ENCODE measurements around the gene SATB2.

Gene SATB2

DNA sequence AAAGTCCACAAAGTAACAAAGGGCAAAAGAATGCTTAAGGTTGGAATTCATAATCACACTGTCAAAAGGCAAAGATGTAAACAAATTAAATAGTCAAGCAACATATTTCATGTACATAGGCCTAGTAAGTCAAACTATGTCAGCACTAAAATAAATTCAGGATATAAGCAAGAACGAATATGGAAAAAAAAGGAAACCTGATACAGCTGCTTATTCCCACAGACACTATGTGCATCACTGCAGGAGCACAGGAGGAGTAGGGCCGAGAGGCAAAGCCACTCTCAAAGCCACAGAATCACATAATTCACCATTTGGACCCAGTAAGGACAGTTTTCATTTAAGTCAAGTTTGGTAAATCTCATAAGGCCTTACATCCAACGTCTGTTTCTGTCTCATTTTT, 116.6 kb downstream of the SATB2 start:
- ChIA-PET CTCF (interaction anchor here (1.0 kb wide), 1 partner anchor 131 kb away, joined by 3 read pairs; no protein-coding TSS in a partner anchor), POLR2A (no interaction called here)
- no peak for TF ChIP-seq ZNF624 (tag by site-specific recombination; IDR thresholded peaks at IDR 0.05)
- TF ChIP-seq, protein P1, sequence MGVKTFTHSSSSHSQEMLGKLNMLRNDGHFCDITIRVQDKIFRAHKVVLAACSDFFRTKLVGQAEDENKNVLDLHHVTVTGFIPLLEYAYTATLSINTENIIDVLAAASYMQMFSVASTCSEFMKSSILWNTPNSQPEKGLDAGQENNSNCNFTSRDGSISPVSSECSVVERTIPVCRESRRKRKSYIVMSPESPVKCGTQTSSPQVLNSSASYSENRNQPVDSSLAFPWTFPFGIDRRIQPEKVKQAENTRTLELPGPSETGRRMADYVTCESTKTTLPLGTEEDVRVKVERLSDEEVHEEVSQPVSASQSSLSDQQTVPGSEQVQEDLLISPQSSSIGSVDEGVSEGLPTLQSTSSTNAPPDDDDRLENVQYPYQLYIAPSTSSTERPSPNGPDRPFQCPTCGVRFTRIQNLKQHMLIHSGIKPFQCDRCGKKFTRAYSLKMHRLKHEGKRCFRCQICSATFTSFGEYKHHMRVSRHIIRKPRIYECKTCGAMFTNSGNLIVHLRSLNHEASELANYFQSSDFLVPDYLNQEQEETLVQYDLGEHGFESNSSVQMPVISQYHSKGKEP (tag by site-specific recombination; IDR thresholded peaks at IDR 0.05), result no peak
- Histone ChIP-seq H3K36me3 (ENCODE audit: control insufficient read depth in 2 of 2, insufficient read depth in 1 of 2, low read length in 2 of 2) (peaks cover 0 to 1% of the 10 kb centered on the region in 2 experiments; a peak in 1 of 3 replicates), H3K4me1 (ENCODE audit: control insufficient read depth, insufficient read depth, low read length) (no peaks in the 10 kb centered on the region; the same call in 1 of the 2 replicates), H3K4me3 (ENCODE audit: low read depth, low read length) (no peak overlapping the region), H3K27ac (ENCODE audit: extremely low read depth, low read depth, low read length) (no peak overlapping the region), H3K9me3 (ENCODE audit: control insufficient read depth, insufficient read depth, low read depth, low read length) (no peaks in the 10 kb centered on the region)

DNA sequence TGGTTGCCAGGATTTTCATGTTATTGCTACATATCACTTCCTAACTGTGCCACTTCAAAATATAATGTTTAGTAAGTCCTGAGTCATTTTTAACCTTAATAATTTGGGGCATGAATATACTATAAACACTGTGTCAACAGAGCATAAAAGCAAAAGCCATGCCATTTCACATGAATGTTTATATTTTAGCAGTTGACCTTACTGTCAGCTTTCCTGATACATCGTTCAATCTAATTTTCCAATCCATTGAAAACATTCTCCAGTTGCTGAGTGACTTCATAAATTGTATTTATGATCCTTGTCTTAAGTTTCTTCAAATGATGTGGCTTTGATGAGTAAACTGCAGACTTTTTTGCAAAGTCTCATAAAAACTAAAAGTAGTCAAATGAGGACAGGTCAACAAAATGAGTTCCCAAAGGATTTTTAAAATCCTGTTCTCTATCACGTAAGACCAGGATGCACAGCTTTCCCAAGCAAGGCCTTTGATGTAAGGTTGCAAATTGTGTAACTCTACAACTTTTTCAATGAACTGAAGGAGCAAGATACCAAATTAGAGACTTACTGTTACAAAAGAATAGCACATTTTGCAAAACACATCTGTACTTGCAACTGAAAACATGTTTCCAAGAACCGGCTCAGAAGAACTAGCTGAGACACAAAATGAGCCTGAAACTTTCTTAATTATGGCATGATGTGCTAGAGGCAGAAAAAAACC, 117.7 kb downstream of the SATB2 start:
- H3K27ac ChIP-seq (ENCODE audit: extremely low read depth, low read depth, low read length), result no peak overlapping the region
- TF ChIP-seq ZNF843 (tag by site-specific recombination; IDR thresholded peaks at IDR 0.05) (peak; percentile 23; the same call in 1 of the 2 replicates), ZNF561 (tag by site-specific recombination; IDR thresholded peaks at IDR 0.05; ENCODE audit: borderline replicate concordance) (no peak), ZNF473 (tag by site-specific recombination; IDR thresholded peaks at IDR 0.05) (no peak), ZBTB1 (tag by site-specific recombination; IDR thresholded peaks at IDR 0.05) (0 out of 2 replicates have a peak, but pooled peaks have one; percentile 24), ZNF223 (tag by site-specific recombination; IDR thresholded peaks at IDR 0.05) (no peak), ZFP37 (tag by site-specific recombination; IDR thresholded peaks at IDR 0.05) (no peak), ZNF521 (tag by site-specific recombination; IDR thresholded peaks at IDR 0.05) (no peak), GFI1B (tag by site-specific recombination; IDR thresholded peaks at IDR 0.05) (0 out of 2 replicates have a peak, but pooled peaks have one; percentile 35), ZEB2 (tag by site-specific recombination; IDR thresholded peaks at IDR 0.05) (0 out of 2 replicates have a peak, but pooled peaks have one; percentile 37)
- TF ChIP-seq, protein P2, sequence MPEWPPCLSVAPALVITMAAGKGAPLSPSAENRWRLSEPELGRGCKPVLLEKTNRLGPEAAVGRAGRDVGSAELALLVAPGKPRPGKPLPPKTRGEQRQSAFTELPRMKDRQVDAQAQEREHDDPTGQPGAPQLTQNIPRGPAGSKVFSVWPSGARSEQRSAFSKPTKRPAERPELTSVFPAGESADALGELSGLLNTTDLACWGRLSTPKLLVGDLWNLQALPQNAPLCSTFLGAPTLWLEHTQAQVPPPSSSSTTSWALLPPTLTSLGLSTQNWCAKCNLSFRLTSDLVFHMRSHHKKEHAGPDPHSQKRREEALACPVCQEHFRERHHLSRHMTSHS (tag by site-specific recombination; IDR thresholded peaks at IDR 0.05), result no peak
- TF ChIP-seq, protein P3, sequence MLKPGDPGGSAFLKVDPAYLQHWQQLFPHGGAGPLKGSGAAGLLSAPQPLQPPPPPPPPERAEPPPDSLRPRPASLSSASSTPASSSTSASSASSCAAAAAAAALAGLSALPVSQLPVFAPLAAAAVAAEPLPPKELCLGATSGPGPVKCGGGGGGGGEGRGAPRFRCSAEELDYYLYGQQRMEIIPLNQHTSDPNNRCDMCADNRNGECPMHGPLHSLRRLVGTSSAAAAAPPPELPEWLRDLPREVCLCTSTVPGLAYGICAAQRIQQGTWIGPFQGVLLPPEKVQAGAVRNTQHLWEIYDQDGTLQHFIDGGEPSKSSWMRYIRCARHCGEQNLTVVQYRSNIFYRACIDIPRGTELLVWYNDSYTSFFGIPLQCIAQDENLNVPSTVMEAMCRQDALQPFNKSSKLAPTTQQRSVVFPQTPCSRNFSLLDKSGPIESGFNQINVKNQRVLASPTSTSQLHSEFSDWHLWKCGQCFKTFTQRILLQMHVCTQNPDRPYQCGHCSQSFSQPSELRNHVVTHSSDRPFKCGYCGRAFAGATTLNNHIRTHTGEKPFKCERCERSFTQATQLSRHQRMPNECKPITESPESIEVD (tag by site-specific recombination; IDR thresholded peaks at IDR 0.05), result peak; percentile 69
- H3K9me3 ChIP-seq (ENCODE audit: control insufficient read depth, insufficient read depth, low read depth, low read length), result no peaks in the 10 kb centered on the region
- no peaks in the 10 kb centered on the region; the same call in 1 of the 2 replicates for H3K4me1 ChIP-seq (ENCODE audit: control insufficient read depth, insufficient read depth, low read length)
- no peaks in the 10 kb centered on the region for H3K36me3 ChIP-seq (ENCODE audit: control insufficient read depth in 2 of 2, insufficient read depth in 1 of 2, low read length in 2 of 2)
- H3K4me3 ChIP-seq (ENCODE audit: low read depth, low read length), result no peak overlapping the region
- POLR2A ChIA-PET, result no interaction called here
- CTCF ChIA-PET, result interaction anchor here (1.0 kb wide), 1 partner anchor 132 kb away, joined by 3 read pairs; no protein-coding TSS in a partner anchor

DNA sequence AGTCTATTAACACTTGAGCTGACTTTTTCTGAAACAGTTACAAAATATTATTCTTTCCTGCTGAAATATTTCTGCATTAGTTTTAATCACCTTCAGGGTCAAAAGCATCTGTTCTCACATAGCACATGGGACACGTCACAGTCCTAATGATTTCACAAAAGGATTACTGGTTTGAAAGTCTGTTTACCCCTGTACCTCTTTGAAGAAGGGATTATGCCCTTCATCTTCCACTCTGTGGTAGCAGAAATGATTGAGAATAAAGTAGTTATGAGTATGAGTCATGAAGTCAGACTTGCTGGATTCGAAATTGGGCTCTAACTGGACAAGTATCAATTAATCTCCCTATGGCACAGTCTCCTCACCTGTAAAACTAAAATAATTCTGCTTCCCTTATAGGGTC, 121.2 kb downstream of the SATB2 start:
- no peaks in the 10 kb centered on the region; the same call in 1 of the 2 replicates for H3K4me1 ChIP-seq (ENCODE audit: control insufficient read depth, insufficient read depth, low read length)
- ChIA-PET POLR2A (interaction anchor here (0.6 kb wide), 1 partner anchor 135 kb away, joined by 3 read pairs; no protein-coding TSS in a partner anchor), CTCF (no interaction called here)
- TF ChIP-seq OSR2 (tag by site-specific recombination; IDR thresholded peaks at IDR 0.05) (peak; percentile 13; the same call in 1 of the 2 replicates), KLF10 (tag by site-specific recombination; IDR thresholded peaks at IDR 0.05) (no peak), TRIM28 (IDR thresholded peaks at IDR 0.05; ENCODE audit: borderline replicate concordance, low read length) (no peak), ZNF266 (tag by site-specific recombination; IDR thresholded peaks at IDR 0.05; ENCODE audit: low read depth) (no peak), ZNF341 (tag by site-specific recombination; IDR thresholded peaks at IDR 0.05; ENCODE audit: low read depth) (no peak), ZNF529 (tag by site-specific recombination; IDR thresholded peaks at IDR 0.05; ENCODE audit: insufficient replicate concordance) (no peak)
- H3K9me3 ChIP-seq (ENCODE audit: control insufficient read depth, insufficient read depth, low read depth, low read length), result no peaks in the 10 kb centered on the region
- H3K4me3 ChIP-seq (ENCODE audit: low read depth, low read length), result no peak overlapping the region
- no peaks in the 10 kb centered on the region for H3K36me3 ChIP-seq (ENCODE audit: control insufficient read depth in 2 of 2, insufficient read depth in 1 of 2, low read length in 2 of 2)
- no peak overlapping the region for H3K27ac ChIP-seq (ENCODE audit: extremely low read depth, low read depth, low read length)

All from HEK293 (cell line).